HG03025 (cell line): ENCODE measurements around the gene FILIP1L.
"Not testable (repeated sequence)": the region's sequence is repeated elsewhere in the genome, so short reads cannot be mapped to it uniquely, and the experiment has no call there.

ENCODE experiments used
- ATAC-seq: cut with Tn5 transposase; IDR thresholded peaks from one replicate; pipeline ENCODE4 v1.9.1; 2021; ENCODE audit warnings: mild to moderate bottlenecking, moderate library complexity; ENCODE audit not compliant: unreplicated experiment, low FRiP score

Gene FILIP1L

DNA sequence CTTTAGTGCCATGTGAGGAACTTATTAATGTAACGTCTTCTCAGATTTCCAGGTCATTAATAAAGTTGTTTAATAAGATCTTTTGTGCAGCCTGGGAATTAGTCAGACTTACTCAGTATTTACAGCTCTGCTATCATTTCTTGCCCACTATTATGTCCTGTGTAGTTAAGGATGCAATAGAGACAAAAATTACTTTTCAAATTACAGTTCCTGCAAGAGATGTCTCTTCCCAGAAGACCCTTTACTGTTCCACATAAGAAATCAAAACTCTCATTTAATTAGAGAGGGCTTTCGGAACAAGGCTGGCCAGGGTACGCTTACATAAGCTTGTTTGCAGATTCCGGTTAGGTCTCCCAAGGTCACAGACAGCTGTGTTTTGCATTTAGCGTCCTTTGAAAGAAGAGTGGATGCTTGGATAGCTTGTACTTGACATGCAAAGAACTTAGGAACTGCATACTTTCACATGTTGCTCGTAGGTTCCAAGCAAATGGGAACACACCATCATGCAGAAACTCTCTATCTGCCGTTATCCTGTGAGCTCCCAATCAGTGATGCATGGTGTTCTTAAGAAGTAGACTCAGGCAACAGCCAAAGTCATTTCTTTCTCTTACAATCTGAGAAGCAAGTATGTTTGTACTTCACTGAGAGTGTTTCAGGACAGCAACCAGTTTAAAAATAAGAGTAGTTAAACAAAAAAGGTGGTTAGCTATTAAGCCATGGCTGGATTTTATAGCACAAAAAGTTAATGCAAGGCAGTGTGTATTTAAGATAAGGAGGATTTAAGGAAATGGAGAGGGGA, 37.4 kb downstream of the FILIP1L start:
- no peak for ATAC-seq

GRCh38 chr3:100075851-100076730, 38.2 kb downstream of the FILIP1L start:
- ATAC-seq = no peak

DNA sequence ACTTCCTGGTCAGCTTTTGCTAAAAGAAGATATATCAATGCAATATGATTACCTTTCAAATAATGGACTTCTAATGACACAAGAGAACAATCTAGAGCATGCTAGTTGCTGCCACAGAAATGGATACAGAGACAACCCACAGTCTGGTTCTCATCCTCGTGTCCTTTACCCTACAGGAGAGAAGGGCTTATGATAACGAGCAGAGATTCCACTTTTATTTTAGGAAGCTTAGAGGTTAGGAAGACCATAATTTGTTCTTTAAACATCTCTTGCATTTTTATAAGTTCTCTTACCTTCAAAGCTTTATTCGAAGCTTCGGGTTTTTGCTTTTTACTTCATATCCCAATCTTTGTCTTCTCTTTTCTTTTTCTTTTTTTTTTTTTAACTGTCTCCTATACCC, 39.1 kb downstream of the FILIP1L start:
- no peak for ATAC-seq

GRCh38 chr3:100073714-100074307, 40.5 kb downstream of the FILIP1L start:
- no peak for ATAC-seq

DNA sequence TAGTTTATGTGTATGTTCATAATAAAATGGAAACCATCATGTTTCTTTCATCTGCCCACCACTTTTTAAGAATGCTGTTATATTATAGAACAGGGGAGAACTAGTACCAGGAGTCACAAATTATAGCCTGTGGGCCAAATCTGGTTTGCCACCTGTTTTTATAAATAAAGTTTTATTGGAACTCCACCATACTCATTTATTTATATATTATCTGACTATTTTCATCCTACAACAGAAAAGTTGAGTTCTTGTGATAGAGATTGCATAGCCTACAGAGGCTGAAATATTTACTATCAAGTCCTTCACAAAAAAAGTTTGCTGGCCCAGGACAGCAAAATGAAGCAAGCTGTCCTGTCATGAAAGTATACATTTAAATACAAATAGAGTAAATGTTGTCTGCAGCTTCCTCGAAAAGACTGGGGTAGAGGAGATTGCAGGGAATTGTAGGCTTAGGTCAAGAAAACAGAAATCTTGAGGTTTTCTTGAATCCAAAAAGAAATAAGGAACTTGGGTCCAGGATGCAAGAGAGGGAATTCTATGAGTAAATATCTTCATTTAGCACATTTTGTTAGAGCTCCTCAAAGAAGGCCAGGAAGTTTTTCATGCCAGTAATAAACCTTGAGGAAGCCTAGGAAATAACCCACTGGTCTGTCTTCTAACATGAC, 41.1 kb downstream of the FILIP1L start:
- ATAC-seq = no peak

DNA sequence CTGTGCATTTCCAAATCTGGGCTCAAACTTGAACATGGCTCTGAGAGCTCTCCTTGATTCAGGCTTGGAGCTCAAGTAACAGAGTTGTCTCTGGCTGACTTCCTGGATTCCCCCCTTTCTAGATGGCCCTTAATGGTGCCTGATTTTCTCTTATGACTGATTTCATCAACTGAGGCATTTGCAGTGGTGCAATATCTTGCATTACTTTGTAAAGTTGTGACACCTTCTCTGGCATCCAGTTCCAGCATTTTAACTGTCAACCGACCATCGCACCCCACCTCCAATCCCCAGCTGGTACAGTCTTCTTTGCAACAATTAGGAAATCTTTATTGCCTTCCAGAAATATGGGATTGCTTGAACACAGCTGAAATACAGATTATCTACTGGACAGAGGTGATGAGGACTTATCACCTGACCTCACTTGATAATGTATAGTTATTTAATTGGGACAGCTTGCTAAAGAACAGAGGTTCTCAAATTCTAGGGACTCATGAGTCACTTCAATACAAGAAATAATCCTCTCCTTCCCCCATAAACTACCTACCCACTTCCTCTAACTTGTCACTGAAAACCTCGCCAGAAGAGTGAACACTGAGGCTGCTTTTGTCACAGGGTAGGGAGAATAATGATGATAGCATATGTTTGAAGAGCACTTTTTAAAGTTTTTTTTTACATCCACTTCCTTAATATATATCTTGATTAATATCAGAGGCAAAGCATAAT, 41.8 kb downstream of the FILIP1L start:
- no peak for ATAC-seq

DNA sequence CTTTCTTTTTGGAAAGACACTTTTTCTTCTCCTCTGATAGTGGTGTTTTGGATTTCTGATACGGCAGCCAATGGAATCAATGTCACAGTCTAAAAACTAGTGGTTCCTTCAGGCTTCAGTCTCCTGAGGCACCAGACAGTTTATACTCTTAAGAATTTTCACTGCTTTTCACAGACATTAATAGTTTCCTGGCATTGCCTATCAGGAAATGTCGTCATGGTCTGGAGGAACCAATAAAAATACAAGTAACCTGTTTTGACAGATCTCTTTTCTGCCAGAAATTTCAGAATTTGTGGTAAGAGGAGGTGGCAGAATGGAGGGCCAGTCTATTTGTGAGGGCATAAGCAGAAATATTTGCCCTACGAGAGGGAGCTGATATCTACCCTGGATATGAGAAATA, 44.8 kb downstream of the FILIP1L start:
- ATAC-seq = no peak

GRCh38 chr3:100068826-100069225, 45.5 kb downstream of the FILIP1L start:
- no peak for ATAC-seq

DNA sequence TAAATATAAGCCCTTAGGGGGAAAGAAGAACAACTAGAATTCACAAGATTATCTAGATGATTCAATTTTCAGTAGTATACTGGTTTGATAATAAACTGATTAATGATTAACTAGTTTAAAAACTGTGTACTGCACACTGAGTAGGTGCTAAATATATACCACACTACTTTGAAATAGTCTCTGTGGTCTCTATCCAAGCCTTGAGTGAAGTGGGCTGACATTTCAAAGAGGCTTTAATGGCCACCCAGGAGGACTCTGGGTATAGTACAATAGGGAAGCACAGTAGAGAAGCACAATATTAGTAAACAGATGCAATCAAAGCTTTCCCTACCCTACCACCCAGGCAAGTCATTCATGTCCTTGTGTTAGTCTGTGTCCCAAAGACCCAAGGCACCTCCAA, 46.7 kb downstream of the FILIP1L start:
- no peak for ATAC-seq

GRCh38 chr3:100063929-100064461, 50.3 kb downstream of the FILIP1L start:
- ATAC-seq = no peak

DNA sequence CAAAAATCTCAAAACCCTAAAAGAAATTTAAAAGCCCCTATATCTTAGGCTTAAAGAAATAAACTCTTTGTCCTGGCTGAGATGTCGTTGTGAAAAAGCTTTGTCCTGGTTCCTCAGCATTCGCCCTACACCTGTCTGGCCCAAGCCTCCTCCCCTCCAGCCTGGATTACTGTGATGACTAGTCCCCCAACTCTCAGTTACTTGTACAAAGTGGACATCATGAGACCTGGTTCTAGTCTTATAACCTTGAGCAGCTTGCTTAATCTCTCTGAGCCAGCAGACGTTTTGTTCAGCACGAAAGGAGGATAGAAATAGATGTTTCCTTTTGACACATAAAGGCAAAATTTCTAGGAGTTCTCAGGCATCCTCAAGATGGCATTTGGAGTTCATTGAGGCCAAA, 51.6 kb downstream of the FILIP1L start:
- ATAC-seq = no peak

DNA sequence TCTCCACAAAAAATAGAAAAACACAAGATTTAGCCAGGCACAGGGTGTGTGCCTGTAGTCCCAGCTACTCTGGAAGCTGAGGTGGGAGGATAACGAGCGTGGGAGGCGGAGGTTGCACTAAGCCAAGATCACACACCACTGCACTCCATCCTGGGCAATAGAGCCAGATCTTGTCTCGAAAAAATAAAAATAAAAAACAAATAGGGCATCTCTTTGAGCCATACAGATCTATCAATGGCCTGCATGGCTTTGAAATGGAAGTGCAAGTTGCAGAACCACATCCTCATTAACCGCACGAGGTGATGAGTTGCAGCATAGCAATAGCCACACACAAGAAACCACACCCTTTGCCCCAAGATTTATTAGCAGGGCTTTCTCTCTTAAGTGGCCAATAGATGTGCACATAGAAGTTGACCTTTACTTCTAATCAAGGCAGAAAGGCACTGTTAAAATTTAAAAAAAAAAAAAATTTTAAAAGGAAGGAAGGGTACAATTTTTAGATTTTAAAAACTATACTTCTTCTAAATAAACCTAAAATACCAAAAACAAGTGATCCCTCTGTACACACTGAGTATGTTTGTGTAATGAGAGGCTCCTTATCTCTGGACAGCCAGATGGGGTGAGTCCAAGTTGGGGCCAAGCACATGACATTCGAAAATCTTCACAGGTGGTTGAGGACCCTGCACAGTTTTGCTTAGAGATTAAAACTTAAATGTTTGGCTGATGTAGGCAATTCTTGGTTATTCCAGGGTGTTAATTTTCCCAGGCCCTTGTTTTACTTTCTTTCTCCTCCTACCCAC, 53.4 kb downstream of the FILIP1L start:
- no peak for ATAC-seq

DNA sequence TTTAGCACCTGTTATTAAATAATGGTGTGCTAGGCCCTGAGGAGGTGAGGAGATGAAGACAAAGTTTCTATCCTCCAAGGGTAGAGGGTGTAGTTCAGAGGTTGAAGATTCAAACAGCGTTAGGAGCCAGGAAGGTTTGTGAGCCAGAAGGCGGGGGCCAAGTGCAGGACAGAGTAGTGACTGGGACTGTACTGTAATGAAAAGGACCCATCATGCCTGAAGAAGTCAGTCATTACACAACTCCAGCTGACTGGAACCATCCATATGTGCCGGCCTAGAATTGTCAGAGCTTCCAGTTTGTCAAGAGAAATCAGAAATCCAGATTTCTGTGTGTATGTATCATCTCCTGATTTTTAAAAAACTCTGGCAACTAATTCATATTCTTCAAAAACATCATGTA, 54.8 kb downstream of the FILIP1L start:
- no peak for ATAC-seq

GRCh38 chr3:100057716-100058575, 56.4 kb downstream of the FILIP1L start:
- ATAC-seq = no peak

GRCh38 chr3:100053951-100054620, 60.2 kb downstream of the FILIP1L start:
- ATAC-seq = no peak

GRCh38 chr3:100051513-100051912, 62.8 kb downstream of the FILIP1L start:
- not testable (repeated sequence) for ATAC-seq

DNA sequence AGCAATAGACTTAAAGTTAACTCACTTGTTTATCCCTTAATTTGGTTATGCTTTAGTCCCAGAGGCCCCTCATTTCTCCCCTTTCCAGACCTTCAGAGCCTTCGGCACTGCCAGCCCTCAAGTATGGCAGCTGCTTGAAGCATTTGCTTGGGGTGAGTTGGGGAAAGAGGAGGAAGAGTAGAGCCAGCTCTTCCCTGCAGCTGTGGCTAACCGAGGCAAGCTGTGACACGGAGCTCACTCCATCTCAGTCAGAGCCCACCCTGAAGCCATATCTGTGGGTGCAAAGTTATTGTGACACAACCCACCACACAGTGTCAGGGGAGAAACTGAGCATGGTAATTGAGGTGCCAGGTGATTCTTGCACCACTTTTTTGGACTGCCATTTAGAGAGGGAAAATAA, 66.1 kb downstream of the FILIP1L start:
- no peak for ATAC-seq
